Mesenchymal stem cell (in vitro differentiated cells and primary cell): ENCODE results near the gene AGAP1.

Experiments used
- DNase-seq: peaks from one replicate; pipeline ENCODE4 v3.0.0-alpha.2; 2013
- H2AFZ ChIP-seq: one replicate; pipeline ENCODE4 v1.6.1; 2013; ENCODE audit warnings: low read depth, mild to moderate bottlenecking, control low read depth, inconsistent platforms, low read length, moderate library complexity
- H2AK5ac ChIP-seq: 2 replicates; pipeline ENCODE4 v1.6.1; 2013; ENCODE audit warnings: low read length, moderate library complexity, mild to moderate bottlenecking, inconsistent platforms; ENCODE audit not compliant: severe bottlenecking
- H2BK120ac ChIP-seq: one replicate; pipeline ENCODE4 v1.6.1; 2013; ENCODE audit warnings: low read depth, mild to moderate bottlenecking, inconsistent platforms, low read length, moderate library complexity
- H2BK12ac ChIP-seq, 2 experiments: one replicate each; pipeline ENCODE4 v1.6.1; 2013; ENCODE audit warnings: inconsistent platforms in 2 of 2, low read length in 2 of 2, mild to moderate bottlenecking in 2 of 2, moderate library complexity in 2 of 2, control low read depth in 1 of 2
- H2BK15ac ChIP-seq: one replicate; pipeline ENCODE4 v1.6.1; 2013; ENCODE audit warnings: mild to moderate bottlenecking, low read depth, inconsistent platforms; ENCODE audit not compliant: poor library complexity, severe bottlenecking
- H2BK5ac ChIP-seq: 2 replicates; pipeline ENCODE4 v1.6.1; 2013; ENCODE audit warnings: low read depth, mild to moderate bottlenecking, low read length, control low read depth, inconsistent platforms; ENCODE audit not compliant: poor library complexity, severe bottlenecking
- H3K14ac ChIP-seq, 2 experiments: one replicate each; pipeline ENCODE4 v1.6.1; 2013; ENCODE audit warnings: inconsistent platforms in 2 of 2, low read length in 2 of 2, control low read depth in 1 of 2, mild to moderate bottlenecking in 1 of 2, moderate library complexity in 1 of 2
- H3K18ac ChIP-seq, 2 experiments: one replicate each; pipeline ENCODE4 v1.6.1; 2013; ENCODE audit warnings: inconsistent platforms in 2 of 2, low read length in 2 of 2, control low read depth in 1 of 2, low read depth in 1 of 2, mild to moderate bottlenecking in 1 of 2
- H3K23ac ChIP-seq, 2 experiments: one replicate each; pipeline ENCODE4 v1.6.1; 2013; ENCODE audit warnings: inconsistent platforms in 2 of 2, low read length in 2 of 2, mild to moderate bottlenecking in 2 of 2, moderate library complexity in 2 of 2, control low read depth in 1 of 2
- H3K27ac ChIP-seq: 2 replicates; pipeline ENCODE4 v1.5.1; 2013; ENCODE audit warnings: mild to moderate bottlenecking, moderate library complexity, low read length, control low read depth, inconsistent platforms; ENCODE audit not compliant: poor library complexity, severe bottlenecking
- H3K27me3 ChIP-seq, 2 experiments: 2 replicates each; pipeline versions ENCODE4 v1.6.1 to v1.7.0; 2013; ENCODE audit warnings: low read length in 2 of 2, mild to moderate bottlenecking in 2 of 2, moderate library complexity in 2 of 2, control low read depth in 1 of 2, inconsistent platforms in 1 of 2; ENCODE audit not compliant: control insufficient read depth in 1 of 2, insufficient read depth in 1 of 2
- H3K36me3 ChIP-seq, 2 experiments: 2 replicates each; pipeline versions ENCODE4 v1.6.1 to v1.7.0; 2013; ENCODE audit warnings: low read length in 2 of 2, control low read depth in 1 of 2, inconsistent platforms in 1 of 2, low read depth in 1 of 2, mild to moderate bottlenecking in 1 of 2; ENCODE audit not compliant: insufficient read depth in 2 of 2, control insufficient read depth in 1 of 2
- H3K4ac ChIP-seq, 2 experiments: one replicate each; pipeline ENCODE4 v1.6.1; 2013; ENCODE audit warnings: inconsistent platforms in 2 of 2, low read length in 2 of 2, mild to moderate bottlenecking in 2 of 2, moderate library complexity in 2 of 2, control low read depth in 1 of 2, low read depth in 1 of 2
- H3K4me1 ChIP-seq: 2 replicates; pipeline ENCODE4 v1.6.1; 2013; ENCODE audit warnings: low read depth, low read length, control low read depth; ENCODE audit not compliant: control insufficient read depth, insufficient read depth
- H3K4me2 ChIP-seq: 2 replicates; pipeline ENCODE4 v1.6.1; 2013; ENCODE audit warnings: low read length, mild to moderate bottlenecking, inconsistent platforms; ENCODE audit not compliant: poor library complexity, severe bottlenecking
- H3K4me3 ChIP-seq, 2 experiments: 2 replicates each; pipeline versions ENCODE4 v1.5.1 to v1.7.0; 2013; ENCODE audit warnings: low read length in 2 of 2, mild to moderate bottlenecking in 2 of 2, control low read depth in 1 of 2, low read depth in 1 of 2; ENCODE audit not compliant: insufficient read depth in 1 of 2
- H3K79me1 ChIP-seq: replicated peaks from 2 replicates; pipeline ENCODE4 v1.6.1; 2013; ENCODE audit warnings: mild to moderate bottlenecking, control low read depth, low read length, inconsistent platforms; ENCODE audit not compliant: poor library complexity, severe bottlenecking
- H3K9ac ChIP-seq: 2 replicates; pipeline ENCODE4 v1.7.0; 2013; ENCODE audit warnings: mild to moderate bottlenecking, low read length, moderate library complexity
- H3K9me3 ChIP-seq: 2 replicates; pipeline ENCODE4 v1.7.0; 2013; ENCODE audit warnings: mild to moderate bottlenecking, low read length; ENCODE audit not compliant: control insufficient read depth
- H4K8ac ChIP-seq: one replicate; pipeline ENCODE4 v1.6.1; 2013; ENCODE audit warnings: inconsistent platforms, mild to moderate bottlenecking, low read length, moderate library complexity
- H4K91ac ChIP-seq: one replicate; pipeline ENCODE4 v1.6.1; 2013; ENCODE audit warnings: mild to moderate bottlenecking, low read length, inconsistent platforms
- WGBS: methylation state at CpG from one replicate; pipeline ENCODE4 v1.1.7; 2013; ENCODE audit warnings: mixed read lengths; 5-methylcytosine and 5-hydroxymethylcytosine counted together

The AGAP1 gene

GRCh38 chr2:235618039-235618438 is 124.2 kb downstream of the AGAP1 start:
- no peak overlapping the region for H2AK5ac ChIP-seq
- H3K18ac ChIP-seq = no peak overlapping the region
- H3K4ac ChIP-seq = no peak overlapping the region
- peak overlapping the region; percentile 45 for H4K8ac ChIP-seq
- H2BK120ac ChIP-seq = no peak overlapping the region
- no peak overlapping the region for H2BK15ac ChIP-seq
- H3K14ac ChIP-seq = no peak overlapping the region
- peak; percentile 73 for DNase-seq
- H3K27ac ChIP-seq = peak overlapping the region; percentile 33
- H4K91ac ChIP-seq = no peak overlapping the region
- H2BK12ac ChIP-seq = no peak overlapping the region
- H3K36me3 ChIP-seq = peaks cover 0 to 3% of the 10 kb centered on the region in 2 experiments
- H2BK5ac ChIP-seq = no peak overlapping the region
- H3K27me3 ChIP-seq = no peaks in the 10 kb centered on the region
- 87% methylated on average over 6 of the region's 7 CpGs for WGBS
- H3K4me1 ChIP-seq = peaks cover 20% of the 10 kb centered on the region
- no peak overlapping the region for H3K4me2 ChIP-seq
- peak overlapping the region in 1 of 2 experiments; percentile 35 for H3K4me3 ChIP-seq
- no peak overlapping the region for H3K23ac ChIP-seq
- no peaks in the 10 kb centered on the region for H3K9me3 ChIP-seq
- peaks cover 46% of the 10 kb centered on the region for H3K79me1 ChIP-seq
- H2AFZ ChIP-seq = no peak overlapping the region
- peak overlapping the region; percentile 87 for H3K9ac ChIP-seq

- Histone ChIP-seq H3K4me1 (peaks cover 12% of the 10 kb centered on the region), H3K14ac (no peak overlapping the region), H3K4me2 (no peak overlapping the region), H3K27me3 (no peaks in the 10 kb centered on the region), H3K18ac (no peak overlapping the region), H3K4ac (no peak overlapping the region), H2BK5ac (no peak overlapping the region), H3K23ac (no peak overlapping the region), H3K4me3 (no peak overlapping the region), H3K36me3 (peaks cover 0 to 3% of the 10 kb centered on the region in 2 experiments), H4K8ac (no peak overlapping the region), H3K27ac (no peak overlapping the region), H2BK120ac (no peak overlapping the region), H2BK15ac (no peak overlapping the region), H4K91ac (no peak overlapping the region), H2AFZ (no peak overlapping the region), H3K9me3 (no peaks in the 10 kb centered on the region), H3K9ac (no peak overlapping the region), H3K79me1 (peaks cover 46% of the 10 kb centered on the region), H2AK5ac (no peak overlapping the region), H2BK12ac (no peak overlapping the region)
- DNase-seq = no peak
- 98% methylated on average over 6 of the region's 6 CpGs for WGBS
Measured at GRCh38 chr2:235619544-235619943, 125.7 kb downstream of the AGAP1 start.

- no peak overlapping the region for H2AK5ac ChIP-seq
- H3K4me2 ChIP-seq = no peak overlapping the region
- no peak overlapping the region for H3K4me3 ChIP-seq
- peaks cover 0 to 3% of the 10 kb centered on the region in 2 experiments for H3K36me3 ChIP-seq
- H3K27ac ChIP-seq = no peak overlapping the region
- DNase-seq = no peak
- H4K91ac ChIP-seq = no peak overlapping the region
- H3K4me1 ChIP-seq = peaks cover 8% of the 10 kb centered on the region
- H3K9ac ChIP-seq = no peak overlapping the region
- peaks cover 53% of the 10 kb centered on the region for H3K79me1 ChIP-seq
- H2BK15ac ChIP-seq = no peak overlapping the region
- H2AFZ ChIP-seq = no peak overlapping the region
- H2BK120ac ChIP-seq = no peak overlapping the region
- no peak overlapping the region for H3K4ac ChIP-seq
- H3K18ac ChIP-seq = no peak overlapping the region
- no peak overlapping the region for H3K23ac ChIP-seq
- H2BK12ac ChIP-seq = peak overlapping the region in 1 of 2 experiments; percentile 17
- H4K8ac ChIP-seq = no peak overlapping the region
- peak overlapping the region in 1 of 2 experiments; percentile 83 for H3K14ac ChIP-seq
- H2BK5ac ChIP-seq = no peak overlapping the region
- H3K27me3 ChIP-seq = no peaks in the 10 kb centered on the region
- 85% methylated on average over 3 of the region's 7 CpGs for WGBS
- no peaks in the 10 kb centered on the region for H3K9me3 ChIP-seq
Measured at GRCh38 chr2:235621736-235622135, 127.9 kb downstream of the AGAP1 start.

DNA sequence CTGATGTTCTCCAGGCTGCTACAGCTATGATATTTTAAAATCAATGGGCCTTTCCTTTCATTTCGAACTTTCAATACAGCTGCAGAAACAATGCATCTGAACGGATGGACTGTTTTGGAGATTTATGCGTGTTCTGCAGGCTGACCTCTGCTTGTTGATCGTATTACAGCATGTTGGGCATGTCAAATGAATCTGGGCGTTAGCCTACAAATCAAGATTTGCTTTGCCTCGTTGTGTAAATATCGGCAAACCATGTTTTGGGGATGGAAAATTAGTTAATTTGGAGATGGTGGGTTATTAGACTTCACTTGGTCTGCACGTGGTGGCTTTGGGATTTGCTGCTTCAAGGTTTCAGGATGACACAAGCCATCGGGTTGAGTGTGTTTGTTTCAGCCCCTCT is 129.3 kb downstream of the AGAP1 start:
- H3K79me1 ChIP-seq = peaks cover 59% of the 10 kb centered on the region
- H3K4me3 ChIP-seq = no peak overlapping the region
- H2BK15ac ChIP-seq = no peak overlapping the region
- WGBS = 86% methylated on average over 9 of the region's 9 CpGs
- H3K36me3 ChIP-seq = peaks cover 0 to 3% of the 10 kb centered on the region in 2 experiments
- H2AFZ ChIP-seq = no peak overlapping the region
- no peak overlapping the region for H3K18ac ChIP-seq
- no peak overlapping the region for H3K4me2 ChIP-seq
- H3K4ac ChIP-seq = no peak overlapping the region
- H2BK12ac ChIP-seq = no peak overlapping the region
- no peak overlapping the region for H2AK5ac ChIP-seq
- H3K14ac ChIP-seq = no peak overlapping the region
- peaks cover 10% of the 10 kb centered on the region for H3K4me1 ChIP-seq
- no peak overlapping the region for H4K8ac ChIP-seq
- H3K27me3 ChIP-seq = no peaks in the 10 kb centered on the region
- H3K27ac ChIP-seq = no peak overlapping the region
- no peak overlapping the region for H3K9ac ChIP-seq
- DNase-seq = no peak
- H2BK120ac ChIP-seq = no peak overlapping the region
- no peaks in the 10 kb centered on the region for H3K9me3 ChIP-seq
- no peak overlapping the region for H3K23ac ChIP-seq
- H4K91ac ChIP-seq = no peak overlapping the region
- H2BK5ac ChIP-seq = no peak overlapping the region
